Fibroblast of peridontal ligament (primary cell): ENCODE results near the gene DLST.
A peak's percentile ranks its signal among the peaks of the same experiment; 100 is the strongest.

Experiments used
- DNase-seq: peaks from one replicate; pipeline ENCODE4 v3.0.0-alpha.2; 2010; ENCODE audit errors: extremely low read depth

Gene DLST

DNA sequence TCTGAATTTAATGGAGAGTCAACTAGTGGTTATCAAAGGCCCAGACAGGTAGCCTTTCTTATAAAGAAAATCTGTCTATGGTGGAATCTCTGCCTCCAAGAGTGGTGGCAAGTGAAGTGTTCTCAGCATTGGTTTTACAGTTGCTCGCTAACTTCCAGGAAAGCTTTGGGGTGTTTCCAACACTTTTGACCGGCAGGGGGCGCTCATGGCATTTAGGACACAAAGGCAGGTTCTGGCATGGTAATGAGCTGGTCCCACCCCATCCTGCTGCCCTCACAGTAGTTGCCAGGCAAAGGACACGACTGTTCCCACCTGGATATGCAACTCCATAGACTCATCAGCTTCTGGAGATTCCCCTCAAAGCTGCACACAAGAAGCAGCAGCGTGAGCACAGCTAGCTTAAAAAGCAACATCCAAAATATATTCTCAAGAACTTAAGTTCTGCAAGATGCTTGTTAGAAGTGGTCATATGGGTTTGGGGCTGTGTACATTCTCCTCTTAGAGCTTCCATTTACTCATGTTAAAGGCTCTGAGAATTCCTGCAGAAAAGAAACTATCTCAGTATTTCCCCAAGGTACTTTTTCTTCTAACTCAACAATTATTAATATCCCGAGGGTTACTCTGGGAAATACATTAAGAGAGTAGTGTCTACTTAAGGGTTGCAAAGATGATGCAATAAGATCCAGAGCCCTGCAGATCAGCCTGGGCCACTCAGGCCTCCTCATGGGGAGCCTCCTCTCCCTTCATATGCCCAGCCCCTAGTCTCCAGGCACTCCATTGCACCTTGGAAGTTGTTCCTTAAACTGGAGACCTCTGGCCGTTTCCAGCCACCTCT, 20.6 kb upstream of the DLST start:
- peak; percentile 92 for DNase-seq

DNA sequence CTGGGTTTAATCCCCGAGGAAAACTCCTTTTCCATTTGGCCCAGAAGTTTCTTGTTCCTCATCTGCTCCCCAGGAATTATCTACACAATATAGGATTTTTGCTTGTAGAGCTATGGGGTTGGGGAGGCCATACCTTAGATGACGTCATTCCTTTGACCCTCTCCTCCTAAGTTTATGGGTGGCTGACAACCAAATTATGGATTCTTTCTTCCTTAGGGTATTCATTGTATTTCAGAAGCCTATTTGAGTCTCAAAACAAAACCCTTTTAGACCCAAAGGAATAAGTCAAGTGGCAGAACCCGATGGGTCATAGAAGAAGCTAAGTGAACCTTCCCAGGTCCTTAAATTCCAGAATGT, 20.0 kb upstream of the DLST start:
- DNase-seq = no peak

DNA sequence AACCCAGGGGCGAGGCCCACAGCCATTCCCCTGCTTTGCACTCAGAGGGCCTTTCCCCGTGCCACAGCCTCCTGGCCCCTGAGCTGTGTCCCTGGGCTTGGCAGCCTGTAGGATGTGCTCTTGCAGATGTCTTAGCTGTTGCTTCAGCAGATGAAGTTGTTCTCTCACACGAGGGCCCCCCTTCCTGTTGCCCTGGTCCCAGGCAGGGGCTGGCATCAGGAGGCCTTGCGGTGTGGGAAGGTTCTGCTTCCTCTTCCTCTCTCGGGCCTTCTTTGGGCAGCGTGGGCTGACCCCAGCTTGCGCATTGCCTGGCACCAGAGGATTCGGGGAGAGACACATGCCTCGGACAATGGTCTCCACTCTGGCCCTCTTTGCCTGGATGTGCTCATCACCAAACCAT, 18.4 kb upstream of the DLST start:
- DNase-seq = no peak

DNA sequence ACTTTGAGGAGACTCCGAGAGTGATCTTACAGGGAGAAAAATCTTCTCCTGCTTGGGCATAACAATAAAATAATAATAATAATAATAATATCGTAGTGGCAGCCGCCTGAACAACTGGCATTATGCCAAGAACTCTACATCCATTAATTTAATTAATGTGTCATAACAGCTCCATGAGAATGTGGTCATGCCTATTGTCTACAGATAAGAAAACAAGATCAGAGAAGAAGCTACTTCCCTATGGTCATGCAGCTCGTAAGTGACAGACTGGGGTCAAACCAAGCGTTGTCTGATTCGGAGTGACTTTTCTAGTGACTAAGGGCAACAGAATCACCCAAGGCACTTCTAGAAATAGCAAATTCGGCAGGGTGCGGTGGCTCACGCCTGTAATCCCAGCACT, 17.5 kb upstream of the DLST start:
- no peak for DNase-seq

DNA sequence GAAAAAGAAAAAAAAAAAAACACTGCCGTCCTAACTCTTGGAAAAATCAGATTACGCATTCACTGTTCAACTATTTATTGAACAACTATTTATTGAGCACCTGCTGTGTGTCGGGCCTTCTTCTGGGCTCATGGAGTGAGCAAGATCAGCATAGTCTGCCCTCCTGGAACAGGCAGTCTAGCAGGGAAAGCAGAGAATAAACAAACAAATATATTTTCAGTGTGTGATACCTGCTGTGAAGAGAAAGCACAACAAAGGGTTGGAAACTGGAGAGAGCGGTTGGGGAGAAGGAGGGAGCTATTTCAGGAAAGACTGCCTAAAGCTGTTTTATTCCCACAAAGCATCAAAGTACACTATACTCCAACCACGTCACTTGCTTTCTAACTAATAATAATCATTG, 16.6 kb upstream of the DLST start:
- no peak for DNase-seq

DNA sequence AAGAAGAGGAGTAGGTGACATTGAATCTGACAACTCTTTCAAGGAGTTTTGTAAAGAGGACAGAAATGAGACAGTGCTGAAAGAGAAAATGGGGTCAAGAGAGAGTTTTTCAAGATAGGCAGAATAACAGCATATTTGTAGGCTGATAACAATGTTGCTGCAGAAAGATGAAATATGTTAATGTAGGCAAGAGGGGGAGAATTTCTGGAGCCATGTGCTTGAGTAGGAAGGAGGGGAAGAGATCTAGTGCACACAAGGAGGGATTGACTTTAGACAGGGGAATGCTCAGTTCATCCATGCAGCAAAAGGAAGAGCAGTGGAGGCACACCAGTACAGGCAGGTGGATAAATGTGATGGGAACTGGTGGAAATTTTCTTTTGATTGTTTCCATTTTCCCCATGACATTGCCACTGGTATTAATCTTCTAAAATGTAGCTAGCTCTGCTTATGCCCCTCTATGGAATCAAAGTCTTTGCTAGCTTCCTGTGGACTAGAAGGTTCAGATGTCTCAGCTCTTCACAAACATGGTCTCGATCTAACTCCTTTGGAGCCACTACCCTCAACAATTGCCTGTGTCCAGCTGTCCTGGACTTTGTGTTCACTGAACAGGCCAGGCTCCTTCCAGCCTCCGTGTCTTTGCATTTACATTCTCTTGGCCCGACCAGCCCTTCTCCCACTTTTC, 14.9 kb upstream of the DLST start:
- DNase-seq = no peak

DNA sequence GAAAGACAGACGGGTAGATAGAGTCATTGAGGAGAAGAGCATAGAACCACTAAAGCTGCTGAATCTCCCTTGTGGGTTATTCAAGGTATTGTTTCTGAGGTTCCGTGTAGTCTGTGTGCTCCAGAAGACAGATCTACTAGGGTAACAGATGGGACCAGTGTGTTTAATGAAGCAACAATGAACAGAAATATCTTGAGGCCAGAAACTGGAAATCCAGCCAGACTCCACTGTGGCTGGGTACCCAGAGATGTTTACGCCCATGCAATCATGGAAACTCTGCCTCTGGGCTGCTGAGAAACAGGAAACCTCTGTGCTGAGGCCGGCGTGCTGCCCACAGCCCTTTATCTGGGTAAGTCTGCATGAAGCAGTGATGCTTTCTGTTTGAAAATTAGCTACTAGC, 14.0 kb upstream of the DLST start:
- DNase-seq = peak; percentile 93

DNA sequence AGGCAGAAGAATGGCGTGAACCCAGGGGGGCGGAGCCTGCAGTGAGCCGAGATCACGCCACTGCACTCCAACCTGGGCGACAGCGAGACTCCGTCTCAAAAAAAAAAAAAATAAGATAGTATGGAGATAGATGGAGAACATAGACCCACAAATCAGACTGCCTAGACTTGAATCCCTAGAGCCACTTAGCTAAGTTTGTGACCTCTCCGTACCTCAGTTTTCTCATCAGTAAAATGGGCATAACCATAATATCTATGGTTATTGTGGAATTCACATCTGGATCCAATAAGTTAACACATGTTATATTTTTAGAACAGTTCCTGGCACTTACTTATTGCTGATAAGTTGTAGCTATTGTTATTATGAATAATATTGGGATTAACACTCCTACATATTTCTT, 13.0 kb upstream of the DLST start:
- no peak for DNase-seq

DNA sequence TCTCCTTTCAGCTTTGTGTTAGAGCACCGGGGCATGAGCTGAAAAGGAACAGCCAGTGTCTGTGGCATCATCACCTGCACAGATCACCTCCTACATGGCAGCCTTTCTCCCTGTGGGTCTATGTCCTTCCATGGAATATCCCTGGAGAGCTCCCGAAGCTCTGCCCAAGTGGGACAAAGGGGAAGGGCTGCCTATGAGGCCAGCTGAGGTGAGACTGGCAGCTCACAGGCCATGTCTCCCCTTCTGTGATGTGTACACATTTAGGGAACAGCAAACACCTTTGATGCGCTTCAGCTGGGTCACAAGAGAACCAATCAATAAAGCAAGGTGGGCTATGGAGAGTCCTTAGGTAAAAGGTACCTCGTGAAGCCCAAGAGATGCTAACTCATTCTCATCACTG, 9.9 kb upstream of the DLST start:
- no peak for DNase-seq

DNA sequence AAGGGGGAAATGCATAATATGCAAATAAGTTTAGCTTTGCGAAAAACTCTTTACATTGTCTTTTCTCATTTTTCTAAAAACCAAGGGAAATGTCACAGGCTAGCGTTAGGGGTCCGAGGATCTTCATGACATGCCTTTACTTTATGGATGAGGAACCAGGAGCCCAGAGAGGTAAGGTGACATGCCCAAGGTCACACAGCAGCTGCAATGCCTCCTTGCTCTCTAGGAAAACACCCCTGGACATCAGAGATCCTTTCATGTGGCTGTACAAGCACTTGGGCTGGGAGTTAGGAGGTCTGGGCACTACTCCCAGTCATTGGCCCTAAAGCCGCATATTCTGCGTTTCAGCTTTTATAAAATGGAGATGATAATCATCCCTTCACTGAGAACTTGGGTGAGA, 6.5 kb upstream of the DLST start:
- no peak for DNase-seq

DNA sequence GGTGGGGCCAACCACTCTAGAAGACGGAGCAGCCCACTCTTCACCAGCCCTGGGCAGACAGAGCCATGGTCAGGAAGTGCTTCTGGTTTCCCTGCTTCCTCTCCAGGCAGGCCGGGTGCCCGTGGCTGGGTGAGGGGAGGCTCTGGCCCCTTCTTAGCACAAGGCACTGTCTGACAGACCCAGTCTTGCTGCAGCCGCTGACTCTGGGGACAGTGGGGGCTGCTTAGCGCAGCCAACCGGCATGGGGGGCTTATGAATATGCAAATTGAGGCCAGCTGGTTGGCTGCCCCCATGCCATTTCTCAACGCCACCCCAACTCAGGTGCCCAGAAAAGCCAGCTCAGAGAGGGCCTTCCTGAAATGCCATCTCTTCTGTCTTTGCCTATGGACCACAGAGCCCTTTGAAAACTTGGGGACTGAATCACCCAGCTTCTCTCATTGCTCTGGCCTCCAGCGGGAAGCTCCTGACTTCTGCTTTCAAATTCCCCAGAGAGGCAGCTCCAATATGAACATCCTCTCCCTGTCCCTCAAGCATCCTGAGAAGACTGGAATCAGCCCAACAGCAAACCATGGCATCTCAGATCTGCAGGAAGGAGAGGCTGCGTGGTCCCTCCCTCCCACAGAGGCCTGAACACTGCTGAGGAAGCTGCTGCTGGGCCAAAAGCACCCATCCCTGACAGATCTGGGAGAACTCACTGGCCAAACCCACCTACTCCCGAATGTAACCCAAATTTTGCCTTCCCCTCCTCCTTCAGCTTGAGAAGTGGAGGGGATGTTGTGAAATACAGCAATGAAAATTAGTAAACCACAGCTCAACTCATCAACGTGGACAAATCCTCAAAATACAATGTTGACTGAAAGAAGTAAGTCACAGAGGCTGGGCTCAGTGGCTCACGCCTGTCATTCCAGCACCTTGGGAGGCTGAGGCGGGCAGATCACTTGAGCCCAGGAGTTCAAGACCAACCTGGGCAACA, 5.5 kb upstream of the DLST start, which contains the start of gene PROX2:
PROX2 (minus strand) TSS at position 205 of the 973 bp plus-strand sequence. CDS start 12,311 bp downstream, outside the sequence.
- peak; percentile 38 for DNase-seq

DNA sequence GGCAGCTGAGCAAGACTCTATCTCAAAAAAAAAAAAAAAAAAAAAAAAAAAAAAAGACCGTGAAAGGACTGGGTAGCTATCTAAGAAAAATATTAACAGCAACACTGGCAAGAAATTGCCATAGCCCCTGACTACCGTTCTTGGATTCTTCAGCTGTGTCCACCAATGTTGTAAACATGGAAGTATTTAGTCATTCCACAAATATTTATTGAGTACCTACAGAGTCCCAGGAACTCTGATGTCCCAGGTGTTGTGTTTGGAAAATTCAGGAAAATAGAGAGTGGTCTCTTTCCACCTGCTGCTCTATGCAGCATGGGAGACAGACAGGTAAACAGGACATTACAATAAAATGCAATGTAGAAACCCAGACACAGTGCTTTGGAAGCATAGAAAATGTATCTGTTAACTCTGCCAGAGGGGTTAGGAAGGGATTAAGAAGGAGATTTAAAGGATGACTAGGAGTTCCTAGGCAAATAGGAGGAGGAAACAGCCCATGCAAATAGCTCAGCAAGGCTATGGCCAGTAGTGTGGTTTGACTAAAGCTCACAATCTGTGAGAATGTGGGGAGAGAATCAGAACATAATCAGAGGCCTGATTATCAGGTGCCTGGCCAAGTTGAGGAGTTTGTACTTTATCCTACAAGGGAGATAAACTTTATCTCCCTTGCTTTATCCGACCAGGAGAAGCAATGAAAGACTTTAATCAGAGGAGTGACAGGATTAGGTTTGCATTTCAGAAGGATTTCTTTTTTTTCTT, 2.1 kb upstream of the DLST start:
- no peak for DNase-seq

DNA sequence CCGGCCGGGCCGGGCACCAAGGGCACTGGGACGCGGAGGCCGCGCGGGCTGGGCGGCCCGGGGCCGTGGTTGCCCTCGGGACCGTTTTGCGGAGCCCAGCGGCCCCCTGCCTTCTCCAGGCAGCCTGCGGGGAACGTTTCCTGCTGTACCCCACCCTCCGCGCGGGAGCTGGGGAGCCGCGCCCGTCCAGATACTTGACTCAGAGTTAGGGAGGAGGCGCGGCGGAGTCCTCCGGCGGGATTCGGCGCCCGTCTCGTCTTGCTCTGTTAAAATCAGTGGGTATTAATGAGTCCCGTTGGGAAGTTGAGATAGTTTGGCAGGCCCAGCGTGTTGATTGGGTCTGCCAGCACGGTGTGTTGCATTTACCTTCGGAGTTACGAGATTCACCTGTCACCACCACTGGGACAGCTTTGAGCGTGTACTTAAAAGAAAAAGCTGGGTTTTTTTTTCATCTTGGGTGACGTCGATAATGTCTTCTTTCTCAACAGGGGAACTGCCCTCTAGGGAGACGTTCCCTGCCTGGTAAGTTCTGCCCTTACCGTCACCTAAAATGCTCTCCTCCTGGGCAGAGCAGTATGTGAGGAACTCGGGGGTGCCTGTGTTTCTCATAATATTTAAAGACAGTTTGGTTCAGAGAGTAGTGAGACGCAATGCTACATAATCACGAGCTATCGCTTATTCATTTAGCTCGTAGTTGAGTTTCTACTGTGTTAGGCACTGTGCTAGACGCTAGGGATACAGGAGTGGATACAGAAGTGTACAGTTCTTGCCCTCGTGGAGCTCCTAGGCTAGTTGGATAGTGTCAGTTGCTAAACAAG, 596 bp downstream of the DLST start:
- DNase-seq = peak; percentile 69

DNA sequence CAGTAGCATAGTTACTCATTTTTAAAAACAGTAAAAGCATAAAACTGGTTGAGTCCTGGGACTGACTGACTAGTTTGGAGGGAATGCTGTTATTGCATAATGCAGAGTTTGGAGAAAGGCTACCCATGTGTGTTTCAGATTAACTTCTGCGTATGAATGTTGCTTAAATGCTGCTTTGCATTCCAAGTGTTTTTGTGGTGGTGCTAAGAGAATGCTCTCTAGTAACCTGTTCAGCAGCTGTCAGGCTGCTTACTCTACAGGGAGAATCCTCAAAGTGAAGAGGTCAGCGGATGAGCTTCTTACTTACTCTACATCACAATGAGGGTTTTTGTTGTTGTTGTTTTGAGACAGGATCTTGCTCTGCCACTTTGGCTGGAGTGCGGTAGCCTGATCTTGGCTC, 4.3 kb downstream of the DLST start:
- peak; percentile 99 for DNase-seq

DNA sequence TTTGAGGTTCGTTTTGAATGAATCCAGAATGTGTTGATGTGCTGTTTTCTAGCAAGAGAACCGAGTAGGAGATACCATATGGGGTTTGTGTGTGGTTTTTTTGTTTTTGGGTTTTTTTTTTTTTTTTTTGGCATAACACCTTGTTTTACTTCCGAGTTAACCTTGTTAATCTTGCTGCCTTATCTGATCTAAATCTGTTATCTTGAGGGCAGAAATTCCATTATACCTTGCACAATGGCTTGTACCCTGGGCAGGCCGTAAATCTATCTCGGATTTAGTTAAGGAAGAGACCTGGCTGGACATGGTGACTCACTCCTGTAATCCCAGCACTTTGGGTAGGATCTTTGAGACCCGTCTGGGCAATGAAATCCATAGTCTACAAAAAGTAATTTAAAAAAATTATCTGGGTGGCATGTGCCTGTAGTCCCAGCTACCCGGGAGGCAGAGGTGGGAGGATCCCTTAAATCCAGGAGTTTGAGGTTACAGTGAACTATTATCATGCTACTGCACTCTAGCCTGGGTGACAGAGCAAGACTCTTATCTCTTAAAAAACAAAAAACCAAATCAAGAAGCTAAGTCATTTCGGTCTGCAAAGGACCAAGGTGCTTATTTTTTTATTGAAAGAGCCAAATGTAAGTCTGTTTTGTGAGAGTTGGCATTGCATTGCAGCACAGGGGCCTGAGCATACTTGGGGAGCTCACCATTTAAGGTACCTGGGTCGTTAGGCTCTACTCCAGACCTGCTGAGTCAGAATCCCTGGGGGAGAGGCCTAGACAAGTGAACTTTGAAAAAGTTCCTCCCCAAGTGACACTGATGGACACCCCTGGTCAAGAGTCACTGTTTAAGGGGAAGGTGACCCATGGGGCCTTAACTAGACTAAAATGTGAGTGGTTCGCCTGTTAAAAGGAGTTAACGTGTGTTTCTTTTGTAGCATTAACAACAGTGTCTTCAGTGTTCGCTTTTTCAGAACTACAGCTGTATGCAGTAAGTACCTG, 6.7 kb downstream of the DLST start:
- no peak for DNase-seq

DNA sequence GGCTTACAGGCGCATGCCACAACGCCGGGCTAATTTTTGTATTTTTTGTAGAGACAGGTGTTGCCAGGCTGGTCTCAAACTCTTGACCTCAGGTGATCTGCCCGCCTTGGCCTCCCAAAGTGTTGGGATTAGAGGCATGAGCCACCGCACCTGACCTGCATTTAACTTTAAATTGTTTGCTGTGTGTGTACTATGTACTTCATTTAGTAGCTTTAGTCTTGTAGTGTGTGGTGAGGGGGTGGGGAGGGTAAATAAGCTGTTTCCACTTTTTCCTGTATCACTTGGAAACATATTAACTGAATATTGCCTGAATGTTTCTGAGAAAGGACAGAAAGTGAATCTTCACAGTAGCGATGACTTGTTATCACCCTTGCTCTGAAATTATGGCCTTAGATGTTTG, 8.5 kb downstream of the DLST start:
- no peak for DNase-seq

DNA sequence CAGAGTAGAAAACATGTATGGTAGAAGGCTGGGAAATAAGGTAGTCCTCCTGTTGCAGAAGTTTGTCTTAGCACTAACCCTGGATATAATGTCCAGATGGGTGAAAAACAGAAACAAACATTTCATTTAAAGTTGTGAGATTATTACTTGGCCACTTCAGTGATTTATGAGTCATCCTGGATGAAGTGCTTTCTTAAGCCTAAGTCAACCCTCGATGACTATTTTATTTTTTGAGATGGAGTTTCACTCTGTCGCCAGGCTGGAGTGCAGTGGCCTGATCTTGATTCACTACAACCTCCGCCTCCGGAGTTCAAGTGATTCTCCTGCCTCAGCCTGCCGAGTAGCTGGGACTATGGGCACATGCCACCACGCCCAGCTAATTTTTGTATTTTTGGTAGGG, 10.2 kb downstream of the DLST start:
- DNase-seq = peak; percentile 68

DNA sequence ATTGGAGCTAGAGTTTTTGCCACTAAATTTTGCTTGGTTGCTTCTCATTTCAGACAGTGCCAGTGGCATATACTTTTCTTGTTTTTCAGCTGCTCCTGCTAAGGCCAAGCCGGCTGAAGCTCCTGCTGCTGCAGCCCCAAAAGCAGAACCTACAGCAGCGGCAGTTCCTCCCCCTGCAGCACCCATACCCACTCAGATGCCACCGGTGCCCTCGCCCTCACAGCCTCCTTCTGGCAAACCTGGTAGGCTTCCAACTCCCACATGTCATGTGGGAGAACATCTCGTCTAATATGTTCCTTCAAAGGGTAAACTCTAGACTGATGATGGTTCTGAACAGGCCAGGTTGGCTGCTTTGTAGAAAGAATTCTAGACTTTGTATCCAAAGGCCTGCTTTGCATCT, 11.0 kb downstream of the DLST start:
- DNase-seq = no peak

DNA sequence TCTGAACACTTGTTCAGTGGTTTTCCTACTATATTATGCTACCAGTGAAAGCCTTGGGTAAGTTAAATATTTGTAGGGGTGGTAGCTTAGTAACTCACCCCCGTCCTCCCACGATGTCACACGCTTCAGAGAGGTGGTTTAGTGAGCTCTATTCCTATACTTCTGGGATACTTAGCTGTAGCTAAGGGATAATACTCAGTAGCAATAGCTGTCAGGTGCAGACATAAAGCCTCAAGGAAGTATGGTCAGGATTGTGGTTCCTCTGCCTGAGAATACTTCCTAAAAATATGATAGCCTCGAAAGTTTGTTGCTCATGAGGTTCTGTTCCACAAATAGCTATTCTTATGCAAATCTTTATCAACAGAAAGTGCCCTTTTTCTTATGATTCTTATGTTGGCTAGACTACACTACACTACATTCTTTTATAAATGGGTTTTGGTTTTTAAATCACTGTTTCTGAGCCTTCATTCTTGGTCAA, 11.9 kb downstream of the DLST start:
- no peak for DNase-seq
